Measurements from ENCODE around the gene AHCYL2.

The AHCYL2 gene

GRCh38 chr7:129385598-129385997 lies 160.8 kb downstream of the AHCYL2 start:
- H3F3A ChIP-seq (ENCODE audit: low read depth) = no peaks in the 10 kb centered on the region
- H3K36me3 ChIP-seq (ENCODE audit: insufficient read depth, low read length) = no peaks in the 10 kb centered on the region
- no peak overlapping the region for H3K4me2 ChIP-seq (ENCODE audit: low read depth, low read length, poor library complexity, severe bottlenecking)
- H3K4me3 ChIP-seq (ENCODE audit: low read length, poor library complexity, severe bottlenecking) = no peak overlapping the region
- H2AFZ ChIP-seq (ENCODE audit: low read length) = no peak overlapping the region
- peaks cover 5% of the 10 kb centered on the region for H3K4me1 ChIP-seq (ENCODE audit: insufficient read depth, low read length, poor library complexity, severe bottlenecking)
- no peaks in the 10 kb centered on the region for H3K9me3 ChIP-seq (ENCODE audit: insufficient read depth, low read depth, low read length)
- no peaks in the 10 kb centered on the region for H3K79me2 ChIP-seq (ENCODE audit: insufficient read depth, low read length)
- no peak overlapping the region for H3K9ac ChIP-seq (ENCODE audit: low read depth, low read length, poor library complexity, severe bottlenecking)
- no peaks in the 10 kb centered on the region for H3K9me2 ChIP-seq (replicated peaks; ENCODE audit: low read depth, low read length)
- no peak for TF ChIP-seq CTCF (conservative IDR thresholded peaks at IDR 0.05; ENCODE audit: low read length)
- no peak for TF ChIP-seq EZH2phosphoT487 (IDR thresholded peaks at IDR 0.05; ENCODE audit: borderline replicate concordance)
- H3K27me3 ChIP-seq (ENCODE audit: insufficient read depth, low read length, poor library complexity, severe bottlenecking) = no peaks in the 10 kb centered on the region
- H4K20me1 ChIP-seq (ENCODE audit: insufficient read depth, low read length, poor library complexity, severe bottlenecking) = no peaks in the 10 kb centered on the region

- peaks cover 4% of the 10 kb centered on the region for H3K4me1 ChIP-seq (ENCODE audit: insufficient read depth, low read length, poor library complexity, severe bottlenecking)
- H3F3A ChIP-seq (ENCODE audit: low read depth) = no peaks in the 10 kb centered on the region
- H3K4me3 ChIP-seq (ENCODE audit: low read length, poor library complexity, severe bottlenecking) = no peak overlapping the region
- no peak for TF ChIP-seq EZH2phosphoT487 (IDR thresholded peaks at IDR 0.05; ENCODE audit: borderline replicate concordance)
- no peaks in the 10 kb centered on the region for H4K20me1 ChIP-seq (ENCODE audit: insufficient read depth, low read length, poor library complexity, severe bottlenecking)
- no peak overlapping the region for H2AFZ ChIP-seq (ENCODE audit: low read length)
- H3K9me3 ChIP-seq (ENCODE audit: insufficient read depth, low read depth, low read length) = no peaks in the 10 kb centered on the region
- H3K27me3 ChIP-seq (ENCODE audit: insufficient read depth, low read length, poor library complexity, severe bottlenecking) = no peaks in the 10 kb centered on the region
- no peaks in the 10 kb centered on the region for H3K36me3 ChIP-seq (ENCODE audit: insufficient read depth, low read length)
- H3K9ac ChIP-seq (ENCODE audit: low read depth, low read length, poor library complexity, severe bottlenecking) = no peak overlapping the region
- no peak overlapping the region for H3K4me2 ChIP-seq (ENCODE audit: low read depth, low read length, poor library complexity, severe bottlenecking)
- no peaks in the 10 kb centered on the region for H3K9me2 ChIP-seq (replicated peaks; ENCODE audit: low read depth, low read length)
- no peaks in the 10 kb centered on the region for H3K79me2 ChIP-seq (ENCODE audit: insufficient read depth, low read length)
Measured at GRCh38 chr7:129386506-129386905, 161.7 kb downstream of the AHCYL2 start.

GRCh38 chr7:129387537-129387936 lies 162.7 kb downstream of the AHCYL2 start:
- H3K9me3 ChIP-seq (ENCODE audit: insufficient read depth, low read depth, low read length) = no peaks in the 10 kb centered on the region
- no peaks in the 10 kb centered on the region for H3K27me3 ChIP-seq (ENCODE audit: insufficient read depth, low read length, poor library complexity, severe bottlenecking)
- no peak overlapping the region for H3K4me3 ChIP-seq (ENCODE audit: low read length, poor library complexity, severe bottlenecking)
- no peaks in the 10 kb centered on the region for H3K79me2 ChIP-seq (ENCODE audit: insufficient read depth, low read length)
- no peaks in the 10 kb centered on the region for H3F3A ChIP-seq (ENCODE audit: low read depth)
- H2AFZ ChIP-seq (ENCODE audit: low read length) = no peak overlapping the region
- H3K9me2 ChIP-seq (replicated peaks; ENCODE audit: low read depth, low read length) = no peaks in the 10 kb centered on the region
- no peak overlapping the region for H3K4me2 ChIP-seq (ENCODE audit: low read depth, low read length, poor library complexity, severe bottlenecking)
- no peaks in the 10 kb centered on the region for H3K4me1 ChIP-seq (ENCODE audit: insufficient read depth, low read length, poor library complexity, severe bottlenecking)
- no peak overlapping the region for H3K9ac ChIP-seq (ENCODE audit: low read depth, low read length, poor library complexity, severe bottlenecking)
- H4K20me1 ChIP-seq (ENCODE audit: insufficient read depth, low read length, poor library complexity, severe bottlenecking) = no peaks in the 10 kb centered on the region
- TF ChIP-seq EZH2phosphoT487 (IDR thresholded peaks at IDR 0.05; ENCODE audit: borderline replicate concordance) = no peak
- no peak for TF ChIP-seq CTCF (conservative IDR thresholded peaks at IDR 0.05; ENCODE audit: low read length)
- H3K36me3 ChIP-seq (ENCODE audit: insufficient read depth, low read length) = no peaks in the 10 kb centered on the region

GRCh38 chr7:129388333-129389098 lies 163.7 kb downstream of the AHCYL2 start:
- H3K4me2 ChIP-seq (ENCODE audit: low read depth, low read length, poor library complexity, severe bottlenecking) = no peak overlapping the region
- no peaks in the 10 kb centered on the region for H4K20me1 ChIP-seq (ENCODE audit: insufficient read depth, low read length, poor library complexity, severe bottlenecking)
- no peaks in the 10 kb centered on the region for H3K36me3 ChIP-seq (ENCODE audit: insufficient read depth, low read length)
- H3K9ac ChIP-seq (ENCODE audit: low read depth, low read length, poor library complexity, severe bottlenecking) = no peak overlapping the region
- no peaks in the 10 kb centered on the region for H3K9me2 ChIP-seq (replicated peaks; ENCODE audit: low read depth, low read length)
- H2AFZ ChIP-seq (ENCODE audit: low read length) = no peak overlapping the region
- TF ChIP-seq EZH2phosphoT487 (IDR thresholded peaks at IDR 0.05; ENCODE audit: borderline replicate concordance) (no peak), CTCF (conservative IDR thresholded peaks at IDR 0.05; ENCODE audit: low read length) (no peak)
- H3K4me3 ChIP-seq (ENCODE audit: low read length, poor library complexity, severe bottlenecking) = no peak overlapping the region
- no peaks in the 10 kb centered on the region for H3K4me1 ChIP-seq (ENCODE audit: insufficient read depth, low read length, poor library complexity, severe bottlenecking)
- no peaks in the 10 kb centered on the region for H3K9me3 ChIP-seq (ENCODE audit: insufficient read depth, low read depth, low read length)
- no peaks in the 10 kb centered on the region for H3K79me2 ChIP-seq (ENCODE audit: insufficient read depth, low read length)
- no peaks in the 10 kb centered on the region for H3F3A ChIP-seq (ENCODE audit: low read depth)
- no peaks in the 10 kb centered on the region for H3K27me3 ChIP-seq (ENCODE audit: insufficient read depth, low read length, poor library complexity, severe bottlenecking)

All from Loucy (cell line).